Measurements from ENCODE around the gene BBS9.

Gene BBS9

GRCh38 chr7:33558549-33559323, 429.4 kb downstream of the BBS9 start:
- Histone ChIP-seq H3K4me3 (ENCODE audit: low read depth in 1 of 2, low read length in 1 of 2) (no peak overlapping the region), H3K4me1 (ENCODE audit: control insufficient read depth in 1 of 2, insufficient read depth in 1 of 2, low read depth in 1 of 2, low read length in 1 of 2) (no peaks in the 10 kb centered on the region), H3K27me3 (no peaks in the 10 kb centered on the region), H3K9me3 (no peaks in the 10 kb centered on the region), H3K27ac (no peak overlapping the region), H3K36me3 (no peaks in the 10 kb centered on the region)
- TF ChIP-seq, protein P1, sequence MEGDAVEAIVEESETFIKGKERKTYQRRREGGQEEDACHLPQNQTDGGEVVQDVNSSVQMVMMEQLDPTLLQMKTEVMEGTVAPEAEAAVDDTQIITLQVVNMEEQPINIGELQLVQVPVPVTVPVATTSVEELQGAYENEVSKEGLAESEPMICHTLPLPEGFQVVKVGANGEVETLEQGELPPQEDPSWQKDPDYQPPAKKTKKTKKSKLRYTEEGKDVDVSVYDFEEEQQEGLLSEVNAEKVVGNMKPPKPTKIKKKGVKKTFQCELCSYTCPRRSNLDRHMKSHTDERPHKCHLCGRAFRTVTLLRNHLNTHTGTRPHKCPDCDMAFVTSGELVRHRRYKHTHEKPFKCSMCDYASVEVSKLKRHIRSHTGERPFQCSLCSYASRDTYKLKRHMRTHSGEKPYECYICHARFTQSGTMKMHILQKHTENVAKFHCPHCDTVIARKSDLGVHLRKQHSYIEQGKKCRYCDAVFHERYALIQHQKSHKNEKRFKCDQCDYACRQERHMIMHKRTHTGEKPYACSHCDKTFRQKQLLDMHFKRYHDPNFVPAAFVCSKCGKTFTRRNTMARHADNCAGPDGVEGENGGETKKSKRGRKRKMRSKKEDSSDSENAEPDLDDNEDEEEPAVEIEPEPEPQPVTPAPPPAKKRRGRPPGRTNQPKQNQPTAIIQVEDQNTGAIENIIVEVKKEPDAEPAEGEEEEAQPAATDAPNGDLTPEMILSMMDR (IDR thresholded peaks at IDR 0.05) = no peak

DNA sequence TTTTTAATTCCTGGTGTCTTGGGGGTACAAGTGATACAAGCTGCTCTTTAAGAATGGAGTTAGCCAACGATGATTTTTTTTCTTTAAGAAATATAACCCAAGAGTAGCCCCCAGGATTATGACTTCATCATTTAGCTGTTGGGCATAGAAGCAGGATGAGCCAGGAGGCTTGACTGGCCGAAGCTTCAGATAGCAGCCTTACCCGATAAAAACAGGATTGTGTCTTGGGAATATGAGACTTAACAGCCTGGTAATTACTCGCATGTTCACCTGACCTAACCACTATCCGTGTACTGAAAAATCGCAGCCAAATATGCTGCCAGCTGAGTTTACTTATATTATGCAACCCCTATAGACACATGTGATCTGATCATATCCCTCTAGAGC, 430.0 kb downstream of the BBS9 start:
- TF ChIP-seq, protein P1 (IDR thresholded peaks at IDR 0.05) = no peak

GRCh38 chr7:33562996-33563395, 433.6 kb downstream of the BBS9 start:
- Histone ChIP-seq H3K4me1 (ENCODE audit: control insufficient read depth in 1 of 2, insufficient read depth in 1 of 2, low read depth in 1 of 2, low read length in 1 of 2) (peaks cover 0 to 8% of the 10 kb centered on the region in 2 experiments), H3K27ac (no peak overlapping the region), H3K9me3 (no peaks in the 10 kb centered on the region), H3K4me3 (ENCODE audit: low read depth in 1 of 2, low read length in 1 of 2) (no peak overlapping the region), H3K36me3 (no peaks in the 10 kb centered on the region), H3K27me3 (no peaks in the 10 kb centered on the region)
- TF ChIP-seq, protein P1 (IDR thresholded peaks at IDR 0.05) = no peak

More for the DNA sequence above, 430.0 kb downstream of the BBS9 start:
- Histone ChIP-seq H3K9me3 (no peaks in the 10 kb centered on the region), H3K36me3 (no peaks in the 10 kb centered on the region), H3K4me3 (ENCODE audit: low read depth in 1 of 2, low read length in 1 of 2) (no peak overlapping the region), H3K27me3 (no peaks in the 10 kb centered on the region), H3K27ac (no peak overlapping the region), H3K4me1 (ENCODE audit: control insufficient read depth in 1 of 2, insufficient read depth in 1 of 2, low read depth in 1 of 2, low read length in 1 of 2) (no peaks in the 10 kb centered on the region)

- no peaks in the 10 kb centered on the region for H3K27me3 ChIP-seq
- no peak overlapping the region for H3K27ac ChIP-seq
- no peak overlapping the region for H3K4me3 ChIP-seq (ENCODE audit: low read depth in 1 of 2, low read length in 1 of 2)
- TF ChIP-seq, protein P1 (IDR thresholded peaks at IDR 0.05) = no peak
- no peaks in the 10 kb centered on the region for H3K36me3 ChIP-seq
- no peaks in the 10 kb centered on the region for H3K9me3 ChIP-seq
- H3K4me1 ChIP-seq (ENCODE audit: control insufficient read depth in 1 of 2, insufficient read depth in 1 of 2, low read depth in 1 of 2, low read length in 1 of 2) = peaks cover 0 to 14% of the 10 kb centered on the region in 2 experiments
These were observed 434.3 kb downstream of the BBS9 start for GRCh38 chr7:33563651-33564050.

DNA sequence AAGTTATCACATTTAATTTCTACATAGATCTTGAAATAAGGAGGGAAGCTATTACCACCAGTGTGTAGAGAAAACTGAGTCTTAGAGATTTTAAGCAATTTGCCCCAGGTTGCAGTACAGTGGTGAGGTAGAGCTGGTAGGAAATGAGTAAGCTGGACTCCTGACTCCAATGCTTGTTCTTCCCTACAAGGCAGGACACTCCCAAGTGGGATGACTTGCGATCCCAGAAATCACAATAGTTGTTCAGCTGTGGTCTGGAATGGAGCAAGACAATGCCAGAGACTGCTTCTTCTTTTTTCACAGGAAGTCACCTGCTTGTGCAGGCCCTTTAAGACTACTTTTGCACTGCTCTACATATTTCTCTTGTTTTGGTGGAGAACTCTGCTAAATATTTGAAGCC, 448.8 kb downstream of the BBS9 start:
- TF ChIP-seq, protein P1 (IDR thresholded peaks at IDR 0.05) = no peak
- Histone ChIP-seq H3K36me3 (no peaks in the 10 kb centered on the region), H3K27me3 (no peaks in the 10 kb centered on the region), H3K4me3 (ENCODE audit: low read depth in 1 of 2, low read length in 1 of 2) (no peak overlapping the region), H3K4me1 (ENCODE audit: control insufficient read depth in 1 of 2, insufficient read depth in 1 of 2, low read depth in 1 of 2, low read length in 1 of 2) (no peaks in the 10 kb centered on the region), H3K9me3 (no peaks in the 10 kb centered on the region), H3K27ac (no peak overlapping the region)
